ENCODE results near the gene TUBA4A. TPM values are rescaled to one million over a fixed set of nuclear protein-coding genes. Genes with fewer than 3 reads are reported as not detected.

TUBA4A gene
- polyA plus RNA-seq, 1 experiment, result 23.0 TPM

GRCh38 chr2:219210196-219210885, 43.4 kb downstream of the TUBA4A start:
- no peak for DNase-seq (ENCODE audit: low read depth)
- ChIA-PET POLR2A (no interaction called here), CTCF (interaction anchor here (0.9 to 3.6 kb wide), 5 partner anchors 30 to 85 kb away, joined by 3 to 15 read pairs (median 8); partner anchors contain the start of gene NHEJ1)
- H3K4me3 ChIP-seq (ENCODE audit: low read depth, low read length), result no peak overlapping the region
- no peaks in the 10 kb centered on the region for H3K27me3 ChIP-seq (ENCODE audit: control insufficient read depth, insufficient read depth, low read length)
- no peak for TF ChIP-seq CTCF (IDR thresholded peaks at IDR 0.05; ENCODE audit: insufficient read depth, low read depth, low read length)
- H3K36me3 ChIP-seq (ENCODE audit: control insufficient read depth, insufficient read depth, low read length), result peaks cover 22% of the 10 kb centered on the region

GRCh38 chr2:219209236-219210195, 44.2 kb downstream of the TUBA4A start:
- Histone ChIP-seq H3K4me3 (ENCODE audit: low read depth, low read length) (no peak overlapping the region), H3K36me3 (ENCODE audit: control insufficient read depth, insufficient read depth, low read length) (peaks cover 19% of the 10 kb centered on the region), H3K27me3 (ENCODE audit: control insufficient read depth, insufficient read depth, low read length) (no peaks in the 10 kb centered on the region)
- ChIA-PET CTCF (interaction anchor here (2.6 to 3.6 kb wide), 2 partner anchors 38 to 86 kb away, joined by 13 to 15 read pairs; no protein-coding TSS in a partner anchor), POLR2A (no interaction called here)
- no peak for DNase-seq (ENCODE audit: low read depth)
- no peak for TF ChIP-seq CTCF (IDR thresholded peaks at IDR 0.05; ENCODE audit: insufficient read depth, low read depth, low read length)

GRCh38 chr2:219207884-219208740, 45.6 kb downstream of the TUBA4A start:
- CTCF ChIA-PET, result interaction anchor here (0.6 to 3.6 kb wide), 9 partner anchors 10 to 440 kb away, joined by 3 to 15 read pairs (median 4); partner anchors contain the start of gene ABCB6

More at GRCh38 chr2:219207884-219208740, 45.6 kb downstream of the TUBA4A start:
- Histone ChIP-seq H3K27me3 (ENCODE audit: control insufficient read depth, insufficient read depth, low read length) (no peaks in the 10 kb centered on the region), H3K4me3 (ENCODE audit: low read depth, low read length) (peak overlapping the region; percentile 63; the same call in 1 of the 2 replicates), H3K36me3 (ENCODE audit: control insufficient read depth, insufficient read depth, low read length) (peaks cover 14% of the 10 kb centered on the region)
- no peak for TF ChIP-seq CTCF (IDR thresholded peaks at IDR 0.05; ENCODE audit: insufficient read depth, low read depth, low read length)
- POLR2A ChIA-PET, result interaction anchor here (0.7 kb wide), 1 partner anchor 10 kb away, joined by 3 read pairs; no protein-coding TSS in a partner anchor
- DNase-seq (ENCODE audit: low read depth), result no peak
